K562 (cell line): ENCODE data around the gene RASGRP4. TPM values are rescaled to one million over a fixed set of nuclear protein-coding genes. Genes with fewer than 3 reads are reported as not detected.

Experiments used
- CBFA2T2 ChIP-seq: fragments of 450-650 bp; conservative IDR thresholded peaks from 2 replicates; pipeline ENCODE4 v1.6.1; 2017; ENCODE audit warnings: mild to moderate bottlenecking
- CBFB ChIP-seq: sonication (generic); formaldehyde crosslinking; IDR thresholded peaks from 2 replicates; pipeline ENCODE4 v1.4.0; 2020; ENCODE audit warnings: mild to moderate bottlenecking, missing genetic modification reagents
- CBX5 ChIP-seq: IDR thresholded peaks from 2 replicates; pipeline ENCODE4 v1.6.1; 2014; ENCODE audit warnings: low read depth, borderline replicate concordance
- ETS2 ChIP-seq: IDR thresholded peaks from 2 replicates; pipeline ENCODE4 v1.6.1; 2016; ENCODE audit warnings: borderline replicate concordance, missing genetic modification characterization, mild to moderate bottlenecking, moderate library complexity, missing compliant biosample characterization; ENCODE audit not compliant: poor library complexity, severe bottlenecking
- ETV5 ChIP-seq: sonication (generic); formaldehyde crosslinking; IDR thresholded peaks from 2 replicates; pipeline ENCODE4 v1.4.0; 2020; ENCODE audit warnings: low read depth, mild to moderate bottlenecking, missing genetic modification reagents
- FOSL1 ChIP-seq: fragments of 200-800 bp; sonication (Bioruptor generic); conservative IDR thresholded peaks from 2 replicates; pipeline ENCODE4 v1.6.1; 2016; ENCODE audit warnings: missing genetic modification characterization, missing compliant biosample characterization
- KDM5B ChIP-seq: fragments of 200-600 bp; sonication (generic); IDR thresholded peaks from 2 replicates; pipeline ENCODE4 v1.6.1; 2012; ENCODE audit warnings: low read depth, mild to moderate bottlenecking, moderate library complexity, low read length, control low read depth, inconsistent platforms; ENCODE audit not compliant: insufficient replicate concordance
- NCOA6 ChIP-seq: fragments of 450-650 bp; IDR thresholded peaks from 2 replicates; pipeline ENCODE4 v1.6.1; 2017; ENCODE audit warnings: mild to moderate bottlenecking
- NKRF ChIP-seq: fragments of 450-650 bp; IDR thresholded peaks from 2 replicates; pipeline ENCODE4 v1.6.1; 2016; ENCODE audit warnings: borderline replicate concordance
- PHB2 ChIP-seq: fragments of 450-650 bp; IDR thresholded peaks from 2 replicates; pipeline ENCODE4 v1.6.1; 2017; ENCODE audit warnings: low read depth
- RB1 ChIP-seq: fragments of 450-650 bp; IDR thresholded peaks from 2 replicates; pipeline ENCODE4 v1.6.1; 2017; ENCODE audit warnings: low read depth, mild to moderate bottlenecking
- SAP30 ChIP-seq: fragments of 200-600 bp; sonication (generic); IDR thresholded peaks from 2 replicates; pipeline ENCODE4 v1.6.1; 2012; ENCODE audit warnings: borderline replicate concordance, low read depth, mild to moderate bottlenecking, moderate library complexity, low read length, control low read depth, inconsistent platforms; ENCODE audit not compliant: insufficient read depth, poor library complexity, severe bottlenecking
- TFAP4 ChIP-seq: sonication (generic); formaldehyde crosslinking; IDR thresholded peaks from 2 replicates; pipeline ENCODE4 v1.8.0; 2022; ENCODE audit warnings: missing genetic modification reagents, mild to moderate bottlenecking, moderate library complexity, borderline replicate concordance
- TSC22D4 ChIP-seq: fragments of 450-650 bp; IDR thresholded peaks from 2 replicates; pipeline ENCODE4 v1.6.1; 2016; ENCODE audit warnings: missing genetic modification characterization, missing biosample characterization, control low read depth
- ZNF143 ChIP-seq: sonication (generic); formaldehyde crosslinking; IDR thresholded peaks from 2 replicates; pipeline ENCODE4 v1.9.0; 2022; ENCODE audit warnings: mild to moderate bottlenecking, missing genetic modification reagents
- ZNF354B ChIP-seq: fragments of 250-450 bp; sonication (Bioruptor Pico); IDR thresholded peaks from 2 replicates; pipeline ENCODE4 v1.4.0; 2020
- ZNF589 ChIP-seq: fragments of 200-800 bp; sonication (Bioruptor generic); IDR thresholded peaks from 2 replicates; pipeline ENCODE4 v1.6.1; 2016; ENCODE audit warnings: low read depth, missing genetic modification characterization, missing compliant biosample characterization
- ZNF668 ChIP-seq: fragments of 250-450 bp; sonication (Bioruptor Pico); IDR thresholded peaks from 2 replicates; pipeline ENCODE4 v1.8.0; 2022; ENCODE audit warnings: mild to moderate bottlenecking, inconsistent platforms
- ZNF740 ChIP-seq, 3 experiments: fragments of 200-800 bp in 1 of 3; sonication (Bioruptor generic) in 1 of 3; sonication (generic) in 1 of 3; formaldehyde crosslinking in 1 of 3; IDR thresholded peaks; 2 replicates each; pipeline versions ENCODE4 v1.6.1 to v1.8.0; 2016 to 2022; ENCODE audit warnings: mild to moderate bottlenecking in 2 of 3, missing compliant biosample characterization in 2 of 3, missing genetic modification characterization in 2 of 3, missing genetic modification reagents in 1 of 3
- polyA plus RNA-seq, 8 experiments: library from polyadenylated mRNA; depleted of rRNA in 4 of 8; stranded (reverse) in 5 of 8; unstranded in 3 of 8; fragments of >200 nt; fragmentation: Nextera tagmentation in 2 of 8; fragmentation: Illumina TruSeq in 1 of 8; extraction: Ambion mirVana in 2 of 8; extraction: Trizol in 1 of 8; gene quantifications; 2 replicates each; pipeline versions ENCODE4 v1.2.1 to v1.2.3, GENCODE V29; 2011 to 2014; ENCODE audit warnings: inconsistent platforms in 1 of 8, missing spikeins in 1 of 8
- total RNA-seq, 7 experiments: library from RNA; depleted of rRNA in 6 of 7; stranded (reverse); fragments of >200 nt in 6 of 7; fragmentation: Illumina TruSeq in 2 of 7; extraction: Trizol in 2 of 7; gene quantifications; 2 replicates each; pipeline versions ENCODE4 v1.2.1 to v1.2.3, GENCODE V29; 2011 to 2021; ENCODE audit warnings: low replicate concordance in 1 of 7
- TF ChIP-seq, protein P1 (sequence below): fragments of 250-450 bp; sonication (Bioruptor Pico); IDR thresholded peaks from 2 replicates; pipeline ENCODE4 v1.4.0; 2020; ENCODE audit warnings: borderline replicate concordance

RASGRP4 gene
- total and polyA plus RNA-seq, 9 of the 15 experiments (the other 6 are each of a cell fraction or from before 2014, with no cell fraction given): 0.39 to 4.6 (median 3.8) TPM

DNA sequence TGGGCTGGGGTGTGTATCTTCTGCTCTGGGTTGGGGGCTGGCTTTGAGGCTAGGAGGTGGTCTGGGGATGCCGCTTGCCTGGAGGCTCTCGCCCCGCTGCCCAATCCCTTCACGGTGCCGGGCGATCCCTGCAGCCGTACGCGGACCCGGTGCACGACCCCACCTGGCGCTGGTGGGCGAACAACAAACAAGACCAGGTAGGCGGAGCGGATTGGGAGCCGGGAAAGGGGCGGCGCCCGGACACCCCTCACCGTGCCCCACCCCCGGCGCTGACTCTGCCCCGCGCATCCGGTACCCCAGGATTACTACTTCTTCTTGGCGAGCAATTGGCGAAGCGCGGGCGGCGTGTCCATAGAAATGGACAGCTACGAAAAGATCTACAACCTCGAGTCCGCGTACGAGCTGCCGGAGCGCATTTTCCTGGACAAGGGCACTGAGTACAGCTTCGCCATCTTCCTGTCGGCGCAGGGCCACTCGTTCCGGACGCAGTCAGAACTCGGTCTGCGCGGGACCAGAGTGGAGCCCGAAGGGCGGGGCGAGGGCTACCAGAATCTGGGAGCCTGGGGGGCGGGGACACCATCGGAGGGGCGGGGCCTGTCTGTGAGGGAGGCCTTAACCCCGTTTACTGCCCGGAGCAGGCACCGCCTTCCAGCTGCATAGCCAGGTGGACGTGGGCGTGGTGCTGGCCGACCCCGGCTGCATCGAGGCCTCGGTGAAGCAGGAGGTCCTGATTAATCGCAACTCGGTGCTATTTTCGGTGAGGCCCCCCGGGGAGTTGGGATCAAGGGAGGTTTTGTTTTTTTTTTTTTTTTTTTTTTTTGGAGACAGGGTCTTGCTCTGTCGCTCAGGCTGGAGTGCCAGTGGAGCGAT lies 63.7 kb downstream of the RASGRP4 start (continued):
- TF ChIP-seq ZNF354B (CRISPR knock-in tag) (no peak), KDM5B (peak; percentile 31), FOSL1 (tag) (no peak), ZNF589 (CRISPR knock-in tag) (no peak), CBFA2T2 (peak; percentile 50), NKRF (0 out of 2 replicates have a peak, but pooled peaks have one; percentile 59), CBFB (CRISPR knock-in tag) (no peak), ZNF143 (no peak), TFAP4 (CRISPR knock-in tag) (peak; percentile 78), CBX5 (no peak), ETS2 (tag) (no peak), RB1 (peak; percentile 17; the same call in 1 of the 2 replicates), ZNF668 (CRISPR knock-in tag) (no peak), PHB2 (no peak), ETV5 (CRISPR knock-in tag) (no peak), ZNF740 (CRISPR knock-in tag; IDR thresholded peaks at IDR 0.05) (0 out of 2 replicates have a peak, but pooled peaks have one; percentile 43), ZNF740 (tag; IDR thresholded peaks at IDR 0.05) (no peak), SAP30 (peak; percentile 54), TSC22D4 (tag) (no peak), NCOA6 (no peak)
- TF ChIP-seq, protein P1, sequence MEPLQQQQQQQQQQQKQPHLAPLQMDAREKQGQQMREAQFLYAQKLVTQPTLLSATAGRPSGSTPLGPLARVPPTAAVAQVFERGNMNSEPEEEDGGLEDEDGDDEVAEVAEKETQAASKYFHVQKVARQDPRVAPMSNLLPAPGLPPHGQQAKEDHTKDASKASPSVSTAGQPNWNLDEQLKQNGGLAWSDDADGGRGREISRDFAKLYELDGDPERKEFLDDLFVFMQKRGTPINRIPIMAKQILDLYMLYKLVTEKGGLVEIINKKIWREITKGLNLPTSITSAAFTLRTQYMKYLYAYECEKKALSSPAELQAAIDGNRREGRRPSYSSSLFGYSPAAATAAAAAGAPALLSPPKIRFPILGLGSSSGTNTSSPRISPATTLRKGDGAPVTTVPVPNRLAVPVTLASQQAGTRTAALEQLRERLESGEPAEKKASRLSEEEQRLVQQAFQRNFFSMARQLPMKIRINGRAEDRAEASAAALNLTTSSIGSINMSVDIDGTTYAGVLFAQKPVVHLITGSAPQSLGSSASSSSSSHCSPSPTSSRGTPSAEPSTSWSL (CRISPR knock-in tag): no peak
